CD4-positive, alpha-beta T cell treated with Interleukin-6 for 4 hours (primary cell): ENCODE data around the gene FAM236B.
"Not testable (repeated sequence)": the region's sequence is repeated elsewhere in the genome, so short reads cannot be mapped to it uniquely, and the experiment has no call there.

ENCODE experiments used
- DNase-seq: peaks from one replicate; pipeline ENCODE4 v3.0.0-alpha.2; 2020; ENCODE audit warnings: mixed read lengths

FAM236B gene

GRCh38 chrX:72782560-72782959 is at the start of gene FAM236B:
Gene FAM236B, minus strand, starts transcription at chrX:72782660. Its CDS starts 100 bp downstream, at chrX:72782560.
- not testable (repeated sequence) for DNase-seq

GRCh38 chrX:72830701-72831100 is 48.2 kb upstream of the FAM236B start:
- DNase-seq, result not testable (repeated sequence)

- DNase-seq, result not testable (repeated sequence)
Observed at GRCh38 chrX:72808110-72808509, 25.6 kb upstream of the FAM236B start, which contains the start of gene FAM236D. Gene FAM236D, minus strand, starts transcription at chrX:72808210. Its CDS starts 100 bp downstream, at chrX:72808110.

GRCh38 chrX:72790390-72790789 is 7.9 kb upstream of the FAM236B start:
- not testable (repeated sequence) for DNase-seq

GRCh38 chrX:72788142-72788541 is 5.7 kb upstream of the FAM236B start:
- DNase-seq, result not testable (repeated sequence)

GRCh38 chrX:72783964-72784363 is 1.5 kb upstream of the FAM236B start:
- DNase-seq, result not testable (repeated sequence)

- DNase-seq, result not testable (repeated sequence)
Observed at GRCh38 chrX:72783365-72783936, 991 bp upstream of the FAM236B start.

- not testable (repeated sequence) for DNase-seq
Observed at GRCh38 chrX:72778146-72778545, 4.3 kb downstream of the FAM236B start.

- not testable (repeated sequence) for DNase-seq
Observed at GRCh38 chrX:72777467-72777790, 5.0 kb downstream of the FAM236B start.

GRCh38 chrX:72776653-72777466 is 5.6 kb downstream of the FAM236B start, which contains the start of gene DMRTC1B:
Gene DMRTC1B, plus strand, starts transcription at chrX:72776890. Its CDS starts 68,246 bp downstream, at chrX:72845136.
- DNase-seq, result not testable (repeated sequence)

GRCh38 chrX:72760454-72760853 is 22.0 kb downstream of the FAM236B start:
- DNase-seq, result not testable (repeated sequence)

GRCh38 chrX:72748545-72748944 is 33.9 kb downstream of the FAM236B start:
- DNase-seq, result not testable (repeated sequence)

GRCh38 chrX:72745546-72745945 is 36.9 kb downstream of the FAM236B start:
- not testable (repeated sequence) for DNase-seq

GRCh38 chrX:72735561-72735960 is 46.9 kb downstream of the FAM236B start:
- DNase-seq, result no peak

GRCh38 chrX:72733636-72734035 is 48.8 kb downstream of the FAM236B start:
- not testable (repeated sequence) for DNase-seq
